GM23248 (cell line): ENCODE results near the gene MYH14. TPM values are rescaled to one million over a fixed set of nuclear protein-coding genes. Genes with fewer than 3 reads are reported as not detected.

ENCODE experiments used
- DNase-seq: peaks from one replicate; pipeline ENCODE4 v3.0.0-alpha.2; 2015
- H2AFZ ChIP-seq: fragments of 200-600 bp; sonication (generic); 2 replicates; pipeline ENCODE4 v1.6.1; 2016; ENCODE audit warnings: antibody characterized with exemption
- H3F3A ChIP-seq: fragments of 200-600 bp; sonication (generic); 2 replicates; pipeline ENCODE4 v1.6.1; 2016; ENCODE audit warnings: mild to moderate bottlenecking, antibody characterized with exemption, mixed run types; ENCODE audit not compliant: insufficient read depth
- H3K27ac ChIP-seq: fragments of 200-600 bp; sonication (generic); 2 replicates; pipeline ENCODE4 v1.5.1; 2016; ENCODE audit warnings: mild to moderate bottlenecking
- H3K27me3 ChIP-seq: fragments of 200-600 bp; sonication (generic); replicated peaks from 2 replicates; pipeline ENCODE4 v1.6.1; 2016; ENCODE audit warnings: mild to moderate bottlenecking; ENCODE audit not compliant: insufficient read depth
- H3K36me3 ChIP-seq: fragments of 200-600 bp; sonication (generic); 2 replicates; pipeline ENCODE4 v1.6.1; 2016; ENCODE audit warnings: low read depth, mild to moderate bottlenecking
- H3K4me1 ChIP-seq: fragments of 200-600 bp; sonication (generic); 2 replicates; pipeline ENCODE4 v1.6.1; 2016; ENCODE audit warnings: mild to moderate bottlenecking; ENCODE audit not compliant: insufficient read depth
- H3K4me2 ChIP-seq: fragments of 200-600 bp; sonication (generic); one replicate; pipeline ENCODE4 v1.6.1; 2016; ENCODE audit warnings: mild to moderate bottlenecking; ENCODE audit not compliant: unreplicated experiment
- H3K4me3 ChIP-seq: fragments of 200-600 bp; sonication (generic); 2 replicates; pipeline ENCODE4 v1.5.1; 2016; ENCODE audit warnings: mild to moderate bottlenecking
- H3K79me2 ChIP-seq: fragments of 200-600 bp; sonication (generic); 2 replicates; pipeline ENCODE4 v1.6.1; 2016; ENCODE audit warnings: mild to moderate bottlenecking; ENCODE audit not compliant: insufficient read depth
- H3K9ac ChIP-seq: fragments of 200-600 bp; sonication (generic); 2 replicates; pipeline ENCODE4 v1.6.1; 2016; ENCODE audit warnings: mild to moderate bottlenecking
- H3K9me2 ChIP-seq: fragments of 200-600 bp; sonication (generic); 2 replicates; pipeline ENCODE4 v1.6.1; 2016; ENCODE audit warnings: mixed run types, mild to moderate bottlenecking, moderate library complexity; ENCODE audit not compliant: insufficient read depth
- H3K9me3 ChIP-seq: fragments of 200-600 bp; sonication (generic); one replicate; pipeline ENCODE4 v1.6.1; 2017; ENCODE audit warnings: low read depth
- H4K20me1 ChIP-seq: fragments of 200-600 bp; sonication (generic); 2 replicates; pipeline ENCODE4 v1.6.0; 2016; ENCODE audit not compliant: insufficient read depth
- EZH2 ChIP-seq: fragments of 200-600 bp; sonication (generic); IDR thresholded peaks from 2 replicates; pipeline ENCODE4 v1.6.1; 2018; ENCODE audit warnings: antibody characterized with exemption, mild to moderate bottlenecking; ENCODE audit not compliant: insufficient read depth, poor library complexity, severe bottlenecking
- EZH2phosphoT487 ChIP-seq: fragments of 200-600 bp; sonication (generic); IDR thresholded peaks from 2 replicates; pipeline ENCODE4 v1.6.1; 2018; ENCODE audit warnings: antibody characterized with exemption, moderate library complexity, mild to moderate bottlenecking, low read depth; ENCODE audit not compliant: insufficient read depth
- WGBS, 2 experiments: methylation state at CpG; one replicate each; pipeline ENCODE4 v1.1.6; 2015 to 2017; ENCODE audit warnings: low lambda C conversion rate in 2 of 2, low coverage in 1 of 2; ENCODE audit errors: missing lambda C conversion rate in 2 of 2; 5-methylcytosine and 5-hydroxymethylcytosine counted together
- in situ Hi-C: fragments of 300-500 bp; cut with MboI; formaldehyde crosslinking; loops from 2 replicates; pipeline ENCODE4 v1.15.0; 2020
- polyA plus RNA-seq: library from polyadenylated mRNA; unstranded; fragments of >200 nt; fragmentation: Nextera tagmentation; extraction: Ambion mirVana; gene quantifications from 2 replicates; pipeline ENCODE4 v1.2.1, GENCODE V29; 2016
- total RNA-seq: library from RNA; depleted of rRNA; stranded (reverse); fragments of >200 nt; shearing (Covaris generic); gene quantifications from 2 replicates; pipeline ENCODE4 v1.2.3, GENCODE V29; 2014

The MYH14 gene
- total and polyA plus RNA-seq, 2 experiments from 2014 or later: not detected

GRCh38 chr19:50322931-50323781, 119.7 kb downstream of the MYH14 start:
- Histone ChIP-seq H3F3A (no peaks in the 10 kb centered on the region), H3K9ac (no peak overlapping the region), H3K4me1 (no peaks in the 10 kb centered on the region), H3K36me3 (no peaks in the 10 kb centered on the region), H3K9me2 (no peaks in the 10 kb centered on the region), H4K20me1 (no peaks in the 10 kb centered on the region), H3K27me3 (peaks cover 20% of the 10 kb centered on the region), H3K79me2 (no peaks in the 10 kb centered on the region), H3K4me2 (no peak overlapping the region), H3K4me3 (no peak overlapping the region), H3K27ac (no peak overlapping the region), H2AFZ (no peak overlapping the region), H3K9me3 (no peaks in the 10 kb centered on the region)
- 75 to 77% methylated on average over 47 to 55 of the region's 55 CpGs for WGBS, 2 experiments
- TF ChIP-seq EZH2 (no peak), EZH2phosphoT487 (no peak)
- in situ Hi-C loops: no loop called here
- DNase-seq: no peak

- no peaks in the 10 kb centered on the region for H4K20me1 ChIP-seq
- H2AFZ ChIP-seq: no peak overlapping the region
- H3K9ac ChIP-seq: no peak overlapping the region
- peaks cover 20% of the 10 kb centered on the region for H3K27me3 ChIP-seq
- H3K4me2 ChIP-seq: no peak overlapping the region
- H3K36me3 ChIP-seq: no peaks in the 10 kb centered on the region
- no peak overlapping the region for H3K4me3 ChIP-seq
- 62 to 64% methylated on average over 12 of the region's 12 CpGs for WGBS, 2 experiments
- no peaks in the 10 kb centered on the region for H3K4me1 ChIP-seq
- H3K9me2 ChIP-seq: no peaks in the 10 kb centered on the region
- H3K27ac ChIP-seq: no peak overlapping the region
- H3K79me2 ChIP-seq: no peaks in the 10 kb centered on the region
- no peak for TF ChIP-seq EZH2
- no peaks in the 10 kb centered on the region for H3K9me3 ChIP-seq
- no peaks in the 10 kb centered on the region for H3F3A ChIP-seq
- in situ Hi-C loops: no loop called here
- no peak for DNase-seq
Observed at GRCh38 chr19:50323782-50324133, 120.3 kb downstream of the MYH14 start.

- H3K36me3 ChIP-seq: no peaks in the 10 kb centered on the region
- H4K20me1 ChIP-seq: no peaks in the 10 kb centered on the region
- no peaks in the 10 kb centered on the region for H3K9me2 ChIP-seq
- no peaks in the 10 kb centered on the region for H3F3A ChIP-seq
- in situ Hi-C loops: no loop called here
- 32 to 39% methylated on average over 11 of the region's 11 CpGs for WGBS, 2 experiments
- H3K79me2 ChIP-seq: no peaks in the 10 kb centered on the region
- no peak for TF ChIP-seq EZH2
- TF ChIP-seq EZH2phosphoT487: no peak
- no peaks in the 10 kb centered on the region for H3K4me1 ChIP-seq
- H3K27me3 ChIP-seq: peaks cover 21% of the 10 kb centered on the region
- no peak for DNase-seq
- no peak overlapping the region for H3K4me3 ChIP-seq
- no peak overlapping the region for H3K9ac ChIP-seq
- no peak overlapping the region for H2AFZ ChIP-seq
- H3K9me3 ChIP-seq: no peaks in the 10 kb centered on the region
- no peak overlapping the region for H3K4me2 ChIP-seq
- H3K27ac ChIP-seq: no peak overlapping the region
Observed at GRCh38 chr19:50324331-50324730, 120.9 kb downstream of the MYH14 start.

DNA sequence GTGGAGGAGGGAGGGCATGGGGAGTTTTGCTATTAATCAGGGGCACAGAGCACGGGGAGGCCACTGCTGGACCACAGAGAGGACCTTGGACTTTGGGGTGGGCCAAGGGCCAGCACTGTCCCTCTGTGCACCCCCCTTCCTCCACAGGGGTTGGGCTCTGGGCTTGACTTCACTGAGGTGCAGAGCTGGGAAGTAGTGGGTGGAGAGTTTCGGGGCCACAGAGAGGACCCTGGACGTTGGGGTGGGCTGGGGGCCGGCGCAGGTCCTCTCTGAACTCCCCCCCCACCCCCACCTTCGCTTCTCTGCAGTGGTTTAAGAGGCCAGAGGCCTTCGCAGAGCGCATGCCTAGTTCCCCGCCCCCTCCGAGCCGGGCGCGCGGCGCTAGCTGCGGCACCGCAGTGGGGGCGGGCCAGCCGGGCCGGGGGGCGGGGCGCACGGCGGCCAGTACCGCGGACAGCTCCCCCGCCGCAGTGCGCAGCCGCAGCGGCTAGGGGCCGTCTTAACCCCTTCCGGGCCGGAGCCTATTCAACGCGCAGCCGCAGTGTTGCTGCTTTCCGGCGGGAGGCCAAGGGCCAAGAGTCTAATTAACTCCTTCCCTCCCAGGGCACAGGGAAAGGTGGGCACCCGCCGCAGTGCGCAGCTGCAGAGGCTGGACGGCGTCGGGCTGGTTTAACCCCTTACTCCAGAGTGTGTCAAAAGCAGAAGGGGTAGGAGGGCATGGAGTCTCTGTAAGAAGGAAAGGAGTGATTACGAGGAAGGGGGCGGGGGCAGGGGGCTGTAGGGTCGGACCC, 122.1 kb downstream of the MYH14 start:
- H3K27me3 ChIP-seq: peaks cover 33% of the 10 kb centered on the region
- H3K79me2 ChIP-seq: no peaks in the 10 kb centered on the region
- in situ Hi-C loops: no loop called here
- no peak overlapping the region for H2AFZ ChIP-seq
- TF ChIP-seq EZH2phosphoT487 (no peak), EZH2 (no peak)
- no peaks in the 10 kb centered on the region for H3K36me3 ChIP-seq
- H3K4me1 ChIP-seq: no peaks in the 10 kb centered on the region
- no peak overlapping the region for H3K9ac ChIP-seq
- no peaks in the 10 kb centered on the region for H3K9me3 ChIP-seq
- no peaks in the 10 kb centered on the region for H3F3A ChIP-seq
- no peak overlapping the region for H3K4me3 ChIP-seq
- H3K9me2 ChIP-seq: no peaks in the 10 kb centered on the region
- WGBS, 2 experiments: 2 to 3% methylated on average over 32 to 43 of the region's 48 CpGs
- no peak overlapping the region for H3K4me2 ChIP-seq
- no peak overlapping the region for H3K27ac ChIP-seq
- peak; percentile 79 for DNase-seq
- no peaks in the 10 kb centered on the region for H4K20me1 ChIP-seq
